Stimulated activated CD4-positive, alpha-beta T cell treated with anti-CD3 and anti-CD28 coated beads, Interleukin-2, amount 100 ng/mL, for 4 hours (primary cell): ENCODE data around the gene FAF1.

Source experiments
- DNase-seq: peaks from one replicate; pipeline ENCODE4 v3.0.0-alpha.2; 2020; ENCODE audit warnings: low read depth

FAF1 gene

DNA sequence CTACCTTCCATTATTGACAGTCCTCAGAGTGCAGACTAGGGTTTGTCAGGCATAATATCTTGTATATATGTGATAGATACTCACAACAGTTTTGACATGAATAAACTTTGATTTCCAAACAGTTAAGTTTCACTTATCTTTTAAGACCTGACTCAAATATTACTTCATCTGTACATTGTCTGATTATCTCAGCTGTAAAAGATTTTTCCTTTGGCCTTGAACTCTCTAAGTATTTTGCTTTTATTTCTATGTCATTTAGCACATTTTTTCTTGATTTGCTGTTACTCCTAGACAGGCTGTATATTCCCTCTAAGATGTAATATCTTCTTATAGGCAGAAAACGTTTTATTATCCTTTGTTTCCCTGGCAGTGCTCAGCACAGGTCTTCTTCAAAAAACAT lies 471.2 kb downstream of the FAF1 start:
- no peak for DNase-seq

DNA sequence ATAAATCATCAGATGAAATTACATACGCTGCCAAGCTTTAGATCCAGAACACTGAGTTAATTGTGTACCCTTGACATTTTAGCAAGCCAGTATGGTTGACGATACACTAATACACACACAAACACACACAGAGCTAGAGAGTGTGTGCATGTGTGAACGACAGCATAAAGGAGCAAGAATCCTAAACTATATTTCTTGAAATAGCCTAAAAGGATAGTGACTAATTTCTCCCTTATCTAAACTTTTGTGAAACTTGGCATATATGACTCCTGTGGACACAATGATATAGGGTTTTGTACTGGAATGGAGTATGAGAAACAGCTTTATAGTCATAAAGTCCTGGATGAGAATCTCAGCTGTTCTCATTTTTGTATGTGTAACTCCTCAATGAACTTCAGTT lies 471.7 kb downstream of the FAF1 start:
- DNase-seq, result no peak

DNA sequence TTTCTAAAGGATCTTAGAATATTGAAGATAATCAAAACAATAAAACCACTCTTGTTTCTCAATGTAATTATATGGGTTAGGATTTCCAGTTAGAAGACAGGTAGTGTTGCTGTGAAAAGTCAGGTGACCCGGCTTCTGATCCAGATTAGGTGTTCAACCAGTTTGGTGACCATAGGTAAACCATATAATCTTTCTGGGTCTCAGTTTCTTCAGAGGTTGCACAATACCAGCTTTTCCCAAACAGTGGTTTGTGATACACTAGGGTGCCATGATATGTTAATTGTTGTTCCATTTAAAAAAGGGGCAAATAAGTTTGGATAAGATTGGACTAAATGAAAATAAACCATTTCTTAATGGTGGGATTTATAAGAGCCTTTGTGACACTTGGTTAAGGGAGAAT lies 472.3 kb downstream of the FAF1 start:
- DNase-seq, result no peak

- no peak for DNase-seq
Observed at GRCh38 chr1:50481142-50481736, 478.8 kb downstream of the FAF1 start.

- no peak for DNase-seq
Observed at GRCh38 chr1:50476800-50477199, 483.3 kb downstream of the FAF1 start.

- no peak for DNase-seq
Observed at GRCh38 chr1:50474859-50475809, 484.9 kb downstream of the FAF1 start.

- no peak for DNase-seq
Observed at GRCh38 chr1:50473513-50473912, 486.6 kb downstream of the FAF1 start.

DNA sequence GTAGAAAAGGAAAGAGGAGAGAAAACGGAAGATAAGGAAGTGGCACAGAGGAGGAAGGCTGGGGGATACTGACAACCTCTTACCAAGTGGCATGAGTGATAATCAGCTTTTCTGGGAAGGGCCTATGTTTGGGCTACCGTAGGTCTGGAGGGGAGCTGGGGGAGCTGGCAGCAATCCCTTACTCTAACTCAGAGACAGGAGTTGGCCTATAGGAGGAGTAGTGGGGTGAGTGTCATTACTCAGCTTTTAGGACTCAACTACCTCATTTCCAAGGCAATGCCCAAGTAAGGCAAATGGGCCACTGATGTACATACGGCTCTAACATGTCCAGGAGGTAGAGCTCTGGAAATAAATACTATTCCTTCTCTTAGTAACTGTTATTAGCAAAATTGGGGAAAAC lies 488.1 kb downstream of the FAF1 start:
- no peak for DNase-seq

- DNase-seq, result no peak
Observed at GRCh38 chr1:50462964-50463363, 497.1 kb downstream of the FAF1 start.

GRCh38 chr1:50458507-50458906 lies 501.6 kb downstream of the FAF1 start:
- no peak for DNase-seq

DNA sequence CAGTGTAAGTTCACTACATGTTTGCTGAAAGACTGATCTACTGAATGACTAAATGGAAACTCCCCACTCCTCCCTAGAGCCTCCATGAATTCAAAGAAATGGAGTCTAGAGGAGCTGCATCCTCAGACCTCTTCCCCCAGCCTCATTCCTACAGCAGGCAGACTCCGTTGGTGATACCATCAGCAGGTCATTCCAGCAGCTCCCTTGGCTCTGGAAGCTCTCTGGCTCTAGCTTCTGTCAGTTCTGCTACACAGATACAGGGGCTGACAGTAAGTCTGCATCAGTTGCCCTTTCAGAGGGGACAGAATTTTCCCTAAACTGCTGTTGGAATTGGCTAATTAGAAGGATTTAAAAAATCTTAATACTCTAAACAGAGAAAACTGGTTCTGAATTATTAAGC lies 505.2 kb downstream of the FAF1 start:
- no peak for DNase-seq

GRCh38 chr1:50453266-50453665 lies 506.8 kb downstream of the FAF1 start:
- DNase-seq, result no peak

- DNase-seq, result no peak
Observed at GRCh38 chr1:50452700-50453099, 507.4 kb downstream of the FAF1 start.

DNA sequence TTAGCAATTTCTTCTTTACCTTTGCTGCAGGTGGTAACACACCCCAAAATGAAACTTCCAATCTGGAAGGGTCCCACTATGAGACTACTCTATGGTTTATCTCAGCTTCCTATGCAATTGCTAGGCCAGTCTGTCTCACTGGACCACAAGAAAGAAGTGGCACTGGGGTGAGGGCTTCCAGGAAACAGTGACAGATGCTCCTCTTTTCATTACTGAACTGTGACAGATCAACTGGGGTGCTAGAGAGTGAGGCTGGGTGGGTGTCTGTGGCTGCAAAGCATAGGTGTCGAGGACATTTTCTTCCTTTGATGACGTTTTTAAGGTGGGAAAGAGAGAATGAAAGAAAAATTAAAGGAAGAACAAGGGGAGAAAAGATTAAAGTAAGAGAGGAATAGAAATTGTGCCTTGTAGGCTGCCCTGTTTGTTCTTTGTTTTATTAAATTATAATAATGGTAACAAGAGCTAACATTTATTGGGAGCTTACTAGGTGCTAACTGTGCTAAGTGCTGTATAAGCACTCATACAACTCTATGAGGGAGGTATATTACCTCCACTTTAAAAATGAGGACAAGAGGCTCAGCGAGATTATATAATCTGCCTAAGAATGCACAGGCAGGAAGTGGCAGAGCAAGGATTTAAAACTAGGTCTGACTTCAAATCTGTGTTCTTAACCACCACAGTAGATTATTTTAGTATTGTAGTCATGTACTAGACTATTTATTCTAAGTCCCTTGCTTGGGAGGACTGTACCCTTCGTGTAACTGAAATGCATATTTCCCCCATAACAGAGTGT lies 509.0 kb downstream of the FAF1 start:
- no peak for DNase-seq

DNA sequence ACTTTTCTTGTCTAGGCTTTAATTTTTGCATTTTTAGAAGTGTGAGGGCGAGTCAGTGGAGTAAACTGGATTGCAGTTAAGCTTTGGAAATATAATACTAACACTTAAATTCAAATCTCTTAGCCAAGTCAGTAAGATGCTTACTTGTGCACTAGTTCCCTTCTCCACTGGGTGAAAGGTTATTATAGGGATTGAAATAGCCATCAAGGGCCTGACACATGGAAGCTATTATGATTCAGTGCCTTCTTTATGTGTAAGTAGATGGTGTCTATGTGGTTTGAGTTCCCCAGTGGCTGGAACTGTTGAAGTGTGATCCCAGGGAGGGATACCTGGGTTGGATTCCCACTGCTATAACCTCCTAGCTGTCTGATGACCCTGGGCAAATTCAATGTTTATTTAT lies 512.1 kb downstream of the FAF1 start:
- no peak for DNase-seq

GRCh38 chr1:50441183-50441582 lies 518.9 kb downstream of the FAF1 start:
- no peak for DNase-seq

DNA sequence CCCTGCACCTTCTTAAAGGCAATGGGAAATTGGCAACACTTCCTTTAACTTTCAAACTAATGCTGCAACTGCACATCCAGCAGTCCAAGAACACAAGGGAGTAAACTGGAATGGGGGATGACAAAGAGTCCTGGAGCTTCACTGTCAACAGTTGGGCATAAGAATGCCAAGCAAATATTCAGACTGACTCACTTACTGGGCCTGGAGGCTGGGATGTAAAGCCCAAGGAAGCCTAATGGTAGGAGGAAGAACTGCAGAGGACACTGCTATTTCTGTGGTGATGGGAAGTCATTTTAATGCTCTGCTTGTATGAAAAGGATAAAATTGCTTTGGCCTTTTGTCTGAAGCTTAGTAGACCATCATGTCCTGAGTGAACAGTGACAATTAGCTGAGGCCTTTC lies 521.1 kb downstream of the FAF1 start:
- DNase-seq, result no peak

DNA sequence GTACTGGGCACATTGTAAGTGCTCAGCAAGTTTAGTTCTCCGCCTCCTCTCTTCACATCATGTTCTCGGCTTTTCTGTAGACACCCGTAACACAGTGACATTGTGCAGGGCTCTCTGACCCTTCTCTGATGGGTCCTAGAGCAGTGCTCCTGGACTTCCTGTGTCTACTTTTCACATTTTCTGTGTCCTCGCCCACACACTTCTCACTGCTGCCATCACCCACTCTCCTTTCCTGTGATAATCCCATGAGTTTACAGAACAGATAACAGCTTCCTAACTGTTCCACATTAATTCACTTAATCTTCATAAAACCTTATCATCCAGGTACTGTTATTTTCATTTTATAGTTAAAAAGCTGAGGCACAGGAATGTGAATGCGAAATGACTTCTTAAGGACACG lies 523.6 kb downstream of the FAF1 start:
- DNase-seq, result no peak

GRCh38 chr1:50430010-50430405 lies 530.1 kb downstream of the FAF1 start:
- DNase-seq, result no peak

- no peak for DNase-seq
Observed at GRCh38 chr1:50427818-50428779, 532.0 kb downstream of the FAF1 start.

- DNase-seq, result no peak
Observed at GRCh38 chr1:50427086-50427817, 532.8 kb downstream of the FAF1 start.
